ENCODE data around the gene SUN1. TPM values are rescaled to one million over a fixed set of nuclear protein-coding genes. Genes with fewer than 3 reads are reported as not detected.

The SUN1 gene
- total RNA-seq, 1 donor from 2014 or later = 111 TPM

GRCh38 chr7:822692-823276, 9.5 kb upstream of the SUN1 start:
- no peaks in the 10 kb centered on the region for H3K36me3 ChIP-seq
- DNase-seq (no peak), ATAC-seq (no peak)
- H3K4me1 ChIP-seq = peaks cover 67% of the 10 kb centered on the region
- no peak overlapping the region for H3K4me3 ChIP-seq
- no peak overlapping the region for H3K27ac ChIP-seq
- H3K9me3 ChIP-seq = no peaks in the 10 kb centered on the region
- intact Hi-C loops (cut with DNase I) = no loop called here
- TF ChIP-seq CTCF (IDR thresholded peaks at IDR 0.05) = no peak
- H3K27me3 ChIP-seq (ENCODE audit: low read depth) = no peaks in the 10 kb centered on the region

DNA sequence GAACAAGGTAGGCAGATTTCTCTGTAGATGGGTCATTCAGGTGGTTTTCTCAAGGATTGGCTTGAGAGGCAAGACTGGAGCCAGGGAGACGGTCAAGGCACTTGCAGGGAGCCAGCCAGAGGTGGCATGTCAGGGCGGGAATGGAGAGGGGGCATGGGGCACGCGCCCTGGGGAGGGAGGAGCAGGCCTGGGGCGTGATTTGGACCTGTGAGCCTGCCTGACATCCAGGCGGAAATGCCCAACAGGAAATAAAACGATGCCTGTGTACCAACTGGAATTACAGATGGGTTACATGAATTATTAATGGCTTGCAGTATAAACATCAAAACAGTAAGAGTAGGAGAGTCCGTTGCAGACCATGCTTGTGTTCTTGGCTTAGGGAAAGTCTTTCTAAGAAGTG, 8.6 kb upstream of the SUN1 start:
- Histone ChIP-seq H3K27me3 (ENCODE audit: low read depth) (no peaks in the 10 kb centered on the region), H3K9me3 (no peaks in the 10 kb centered on the region), H3K4me3 (no peak overlapping the region), H3K27ac (peak overlapping the region; percentile 18), H3K4me1 (peaks cover 64% of the 10 kb centered on the region), H3K36me3 (no peaks in the 10 kb centered on the region)
- no peak for DNase-seq
- intact Hi-C loops (cut with DNase I) = no loop called here
- ATAC-seq = no peak
- no peak for TF ChIP-seq CTCF (IDR thresholded peaks at IDR 0.05)

- Histone ChIP-seq H3K36me3 (no peaks in the 10 kb centered on the region), H3K4me3 (no peak overlapping the region), H3K9me3 (no peaks in the 10 kb centered on the region), H3K4me1 (peaks cover 66% of the 10 kb centered on the region), H3K27me3 (ENCODE audit: low read depth) (no peaks in the 10 kb centered on the region), H3K27ac (peak overlapping the region; percentile 18)
- no peak for TF ChIP-seq CTCF (IDR thresholded peaks at IDR 0.05)
- DNase-seq (no peak), ATAC-seq (no peak)
- intact Hi-C loops (cut with DNase I) = no loop called here
Observed at GRCh38 chr7:824081-824480, 8.2 kb upstream of the SUN1 start.

DNA sequence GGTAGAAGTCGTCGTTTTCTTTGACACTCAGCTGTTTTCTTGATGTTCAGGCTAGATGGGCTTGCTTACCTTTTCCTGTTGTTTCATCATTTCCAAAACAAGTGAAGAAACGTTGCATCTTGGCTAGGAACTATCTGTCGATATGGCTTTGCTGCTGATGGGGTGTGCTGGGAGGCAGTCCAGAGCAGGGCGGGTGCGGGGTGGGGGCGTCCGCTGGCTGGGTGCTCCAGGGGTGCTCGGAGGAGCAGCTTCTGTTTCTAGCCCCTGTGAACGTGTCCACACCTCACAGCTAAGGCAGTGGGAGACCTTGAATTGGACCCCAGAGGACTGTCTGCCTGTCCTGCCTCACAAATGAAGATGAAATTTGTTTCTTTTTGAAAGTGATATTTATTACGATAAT, 7.6 kb upstream of the SUN1 start:
- ATAC-seq = no peak
- TF ChIP-seq CTCF (IDR thresholded peaks at IDR 0.05) = no peak
- intact Hi-C loops (cut with DNase I) = no loop called here
- Histone ChIP-seq H3K27ac (peak overlapping the region; percentile 36), H3K36me3 (no peaks in the 10 kb centered on the region), H3K9me3 (no peaks in the 10 kb centered on the region), H3K4me1 (peaks cover 66% of the 10 kb centered on the region), H3K27me3 (ENCODE audit: low read depth) (no peaks in the 10 kb centered on the region), H3K4me3 (no peak overlapping the region)
- DNase-seq = no peak

- DNase-seq (no peak), ATAC-seq (no peak)
- H3K4me3 ChIP-seq = no peak overlapping the region
- no peaks in the 10 kb centered on the region for H3K36me3 ChIP-seq
- H3K27me3 ChIP-seq (ENCODE audit: low read depth) = no peaks in the 10 kb centered on the region
- H3K9me3 ChIP-seq = no peaks in the 10 kb centered on the region
- no peak for TF ChIP-seq CTCF (IDR thresholded peaks at IDR 0.05)
- intact Hi-C loops (cut with DNase I) = no loop called here
- peaks cover 73% of the 10 kb centered on the region for H3K4me1 ChIP-seq
- H3K27ac ChIP-seq = peak overlapping the region; percentile 55
Observed at GRCh38 chr7:825386-825785, 6.9 kb upstream of the SUN1 start.
